Cardiac fibroblast (primary cell): ENCODE results near the gene SRCAP.
A peak's percentile ranks its signal among the peaks of the same experiment; 100 is the strongest.
"Not testable (repeated sequence)": the region's sequence is repeated elsewhere in the genome, so short reads cannot be mapped to it uniquely, and the experiment has no call there.

Experiments
- DNase-seq, 2 donors: peaks; one replicate each; pipeline versions ENCODE4 v3.0.0 to v3.0.0-alpha.2; 2010; ENCODE audit warnings: low read depth in 2 of 2
- H3K4me3 ChIP-seq, 2 donors: replicated peaks in 1 of 2; 1 replicate in 1 of 2; 2 replicates in 1 of 2; pipeline ENCODE4 v1.5.1; 2011; ENCODE audit warnings: low read depth in 2 of 2, low read length in 2 of 2, mild to moderate bottlenecking in 2 of 2, moderate library complexity in 1 of 2
- TF ChIP-seq, protein P1 (sequence below): IDR thresholded peaks from one replicate; pipeline ENCODE4 v1.5.1; 2011; ENCODE audit warnings: low read depth, mild to moderate bottlenecking, low read length, inconsistent platforms

The SRCAP gene

DNA sequence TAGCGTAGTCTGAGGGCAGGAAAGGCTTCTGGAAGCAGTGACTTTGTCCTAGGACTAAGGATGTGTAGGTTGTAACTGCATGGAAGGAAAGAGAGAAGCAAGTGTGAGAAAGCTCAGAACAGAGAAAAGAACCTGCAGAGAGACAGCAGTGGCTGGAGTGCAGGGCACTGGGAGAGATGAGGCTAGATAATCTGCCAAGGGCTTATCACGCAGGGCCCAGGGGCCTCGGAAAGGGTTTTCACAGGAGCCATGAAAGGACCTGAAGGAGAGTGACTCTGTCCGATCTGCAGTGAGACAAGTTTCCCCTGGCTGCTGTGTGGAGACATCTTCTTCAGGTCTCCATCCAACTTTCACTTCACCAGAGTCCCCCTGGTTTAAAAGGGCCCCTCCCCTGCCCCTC, 7.1 kb upstream of the SRCAP start:
- no peak overlapping the region for H3K4me3 ChIP-seq
- TF ChIP-seq, protein P1, sequence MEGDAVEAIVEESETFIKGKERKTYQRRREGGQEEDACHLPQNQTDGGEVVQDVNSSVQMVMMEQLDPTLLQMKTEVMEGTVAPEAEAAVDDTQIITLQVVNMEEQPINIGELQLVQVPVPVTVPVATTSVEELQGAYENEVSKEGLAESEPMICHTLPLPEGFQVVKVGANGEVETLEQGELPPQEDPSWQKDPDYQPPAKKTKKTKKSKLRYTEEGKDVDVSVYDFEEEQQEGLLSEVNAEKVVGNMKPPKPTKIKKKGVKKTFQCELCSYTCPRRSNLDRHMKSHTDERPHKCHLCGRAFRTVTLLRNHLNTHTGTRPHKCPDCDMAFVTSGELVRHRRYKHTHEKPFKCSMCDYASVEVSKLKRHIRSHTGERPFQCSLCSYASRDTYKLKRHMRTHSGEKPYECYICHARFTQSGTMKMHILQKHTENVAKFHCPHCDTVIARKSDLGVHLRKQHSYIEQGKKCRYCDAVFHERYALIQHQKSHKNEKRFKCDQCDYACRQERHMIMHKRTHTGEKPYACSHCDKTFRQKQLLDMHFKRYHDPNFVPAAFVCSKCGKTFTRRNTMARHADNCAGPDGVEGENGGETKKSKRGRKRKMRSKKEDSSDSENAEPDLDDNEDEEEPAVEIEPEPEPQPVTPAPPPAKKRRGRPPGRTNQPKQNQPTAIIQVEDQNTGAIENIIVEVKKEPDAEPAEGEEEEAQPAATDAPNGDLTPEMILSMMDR = no peak
- DNase-seq = no peak

DNA sequence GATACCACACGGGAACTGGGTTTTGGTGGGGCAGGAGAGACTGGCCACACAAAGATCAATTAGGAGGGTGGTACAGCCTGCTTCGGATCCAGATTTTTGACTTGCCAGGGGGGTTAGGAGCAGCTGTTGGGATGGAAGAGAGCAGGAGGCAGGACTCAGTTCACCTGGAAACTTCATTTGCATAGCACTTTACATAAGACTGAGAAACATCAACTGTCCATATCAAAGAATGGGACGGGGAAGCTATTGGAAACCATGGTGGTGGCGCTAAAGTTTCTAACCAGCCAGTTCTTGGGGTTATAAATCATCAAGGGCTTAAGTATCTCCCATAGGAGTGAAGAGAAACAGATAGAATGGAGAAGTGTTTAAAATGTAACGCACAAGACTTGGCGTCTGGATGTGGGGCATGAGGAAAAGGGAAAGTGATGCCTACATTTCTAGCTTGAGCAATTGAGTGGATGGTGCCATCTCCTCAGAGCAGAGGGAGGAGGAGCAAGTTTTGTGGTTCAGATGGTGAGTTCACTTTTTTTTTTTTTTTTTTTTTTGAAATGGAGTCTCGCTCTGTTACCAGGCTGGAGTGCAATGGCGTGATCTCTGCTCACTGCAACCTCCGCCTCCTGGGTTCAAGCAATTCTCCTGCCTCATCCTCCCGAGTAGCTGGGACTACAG, 6.4 kb upstream of the SRCAP start:
- TF ChIP-seq, protein P1 = no peak
- DNase-seq = no peak
- no peak overlapping the region for H3K4me3 ChIP-seq

DNA sequence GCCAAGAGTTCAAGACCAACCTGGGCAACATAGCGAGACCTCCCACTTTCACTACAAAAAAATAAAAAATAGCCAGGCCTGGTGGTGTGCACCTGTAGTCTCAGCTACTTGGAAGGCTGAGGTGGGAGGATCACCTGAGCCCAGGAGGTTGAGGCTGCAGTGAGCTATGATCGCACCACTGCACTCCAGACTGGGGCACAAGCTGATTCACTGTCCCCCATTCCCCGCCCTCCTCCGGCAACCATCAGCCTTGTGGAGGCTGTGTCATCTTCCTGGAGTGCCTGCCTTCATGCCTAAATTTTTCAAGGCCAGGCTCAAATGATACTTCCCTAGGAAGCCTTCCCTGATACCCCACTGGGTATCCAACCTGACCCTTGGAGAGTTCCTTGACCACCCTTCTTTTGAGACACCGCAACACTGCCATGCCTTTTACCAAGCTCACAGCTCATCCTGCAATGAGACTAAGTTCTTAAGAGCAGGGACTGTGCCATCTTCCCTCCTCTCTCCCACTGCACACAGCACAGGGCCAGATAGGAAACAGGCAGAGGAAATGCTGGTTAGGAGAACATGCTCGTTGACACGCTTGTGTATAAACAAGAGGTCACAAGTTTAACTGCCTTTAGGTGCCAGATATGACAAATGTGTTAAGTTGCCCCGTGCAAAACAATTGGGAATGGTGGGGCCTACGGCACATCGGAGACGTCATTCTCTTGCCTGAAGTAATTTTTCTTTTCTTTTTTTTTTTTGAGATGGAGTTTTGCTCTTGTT, 3.9 kb upstream of the SRCAP start:
- H3K4me3 ChIP-seq = no peak overlapping the region

DNA sequence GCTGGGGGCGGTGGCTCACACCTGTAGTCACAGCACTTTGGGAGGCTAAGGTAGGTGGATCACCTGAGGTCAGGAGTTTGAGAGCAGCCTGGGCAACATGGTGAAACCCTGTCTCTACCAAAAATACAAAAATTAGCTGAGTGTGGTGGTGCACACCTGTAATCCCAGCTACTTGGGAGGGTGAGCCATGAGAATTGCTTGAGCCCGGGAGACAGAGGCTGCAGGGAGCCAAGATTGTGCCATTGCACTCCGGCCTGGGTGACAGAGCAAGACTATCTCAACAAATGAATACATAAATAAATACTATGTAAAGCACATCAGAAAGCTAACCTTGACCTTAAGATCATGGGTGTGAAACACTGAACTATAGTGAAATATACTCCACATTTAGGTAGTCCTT, 2.3 kb upstream of the SRCAP start:
- DNase-seq, H3K4me3 ChIP-seq: not testable (repeated sequence)

More for the DNA sequence above, 3.9 kb upstream of the SRCAP start:
- TF ChIP-seq, protein P1 = no peak
- no peak for DNase-seq

GRCh38 chr16:30697264-30698138, 1.5 kb upstream of the SRCAP start:
- DNase-seq = peak in 1 of 2 donors; percentile 7
- H3K4me3 ChIP-seq = peak overlapping the region; percentile 96 to 100
- TF ChIP-seq, protein P1 = no peak

GRCh38 chr16:30698139-30698815, 694 bp upstream of the SRCAP start:
- peak overlapping the region; percentile 96 to 100 for H3K4me3 ChIP-seq
- TF ChIP-seq, protein P1 = no peak
- peak; percentile 98 for DNase-seq
